GM12801 (cell line): ENCODE data around the gene SYNPO.

Source experiments
- CTCF ChIP-seq: IDR thresholded peaks from one replicate; pipeline ENCODE4 v1.5.1; 2011; ENCODE audit warnings: control low read depth; ENCODE audit not compliant: insufficient read length; ENCODE audit errors: extremely low read depth

The SYNPO gene

GRCh38 chr5:150676578-150676977, 36.1 kb downstream of the SYNPO start:
- TF ChIP-seq CTCF, result no peak

- TF ChIP-seq CTCF, result no peak
Observed at GRCh38 chr5:150689120-150689519, 48.7 kb downstream of the SYNPO start.

GRCh38 chr5:150690760-150691159, 50.3 kb downstream of the SYNPO start:
- no peak for TF ChIP-seq CTCF

- no peak for TF ChIP-seq CTCF
Observed at GRCh38 chr5:150692276-150692675, 51.8 kb downstream of the SYNPO start.

GRCh38 chr5:150694612-150695011, 54.2 kb downstream of the SYNPO start:
- TF ChIP-seq CTCF, result no peak

GRCh38 chr5:150700246-150700593, 59.8 kb downstream of the SYNPO start:
- no peak for TF ChIP-seq CTCF

- no peak for TF ChIP-seq CTCF
Observed at GRCh38 chr5:150700594-150701377, 60.3 kb downstream of the SYNPO start, which contains the start of gene RBM22. RBM22 (minus strand) TSS chr5:150701062; CDS start chr5:150700985, 77 bp downstream.
